Hair follicular keratinocyte (primary cell): ENCODE data around the gene ADGRL1. TPM values are rescaled to one million over a fixed set of nuclear protein-coding genes. Genes with fewer than 3 reads are reported as not detected.

ENCODE experiments used
- total RNA-seq: library from RNA; depleted of rRNA; stranded (reverse); fragments of >200 nt; gene quantifications from 2 replicates; pipeline ENCODE4 v1.2.3, GENCODE V29; 2015

The ADGRL1 gene
- total RNA-seq: 1.2 and 2.3 TPM in 2 replicates

DNA sequence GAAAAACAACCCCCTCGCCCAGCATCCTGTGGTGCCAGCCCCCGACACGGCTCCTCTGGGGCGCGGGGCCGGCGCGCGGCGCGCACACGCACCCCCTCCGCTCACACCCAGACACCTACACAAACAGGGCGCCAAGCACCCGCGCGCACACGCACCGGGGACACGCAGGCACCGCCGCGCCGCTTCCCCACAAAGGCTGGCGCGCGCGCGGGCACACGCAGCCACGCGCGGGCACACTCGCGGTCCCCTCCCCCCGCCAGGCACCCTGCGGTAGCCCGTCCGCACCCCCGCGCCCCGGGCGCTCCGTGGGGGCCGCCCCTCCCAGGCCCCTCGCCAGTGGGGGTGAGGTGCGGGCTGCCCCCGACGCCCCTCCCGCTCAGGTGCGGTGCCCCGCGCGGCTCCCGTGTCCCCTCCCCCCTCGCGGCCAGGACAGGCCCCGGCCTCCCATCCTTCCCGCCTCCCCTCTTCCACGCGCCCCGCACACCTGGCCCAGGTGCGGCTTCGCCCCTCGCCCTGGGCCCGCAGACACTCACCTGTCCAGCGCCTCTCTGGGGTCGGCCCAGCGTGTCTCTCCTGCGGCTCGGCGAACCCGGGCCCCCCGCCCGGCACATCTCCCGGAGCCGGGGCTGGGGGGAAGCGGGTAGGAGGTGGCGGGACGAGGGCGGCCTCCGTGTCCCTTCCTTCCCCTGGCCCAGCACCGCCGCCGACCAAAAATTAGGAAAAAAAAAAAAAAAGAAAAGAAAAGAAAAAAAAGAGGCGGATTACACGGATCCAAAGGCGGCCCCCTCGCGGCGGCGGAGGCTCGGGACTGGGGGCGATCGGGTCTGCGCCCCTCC is at the start of gene ADGRL1:
Gene ADGRL1, minus strand, starts transcription at position 718 of the 836 bp plus-strand sequence. CDS start 22,567 bp downstream, outside the sequence.

DNA sequence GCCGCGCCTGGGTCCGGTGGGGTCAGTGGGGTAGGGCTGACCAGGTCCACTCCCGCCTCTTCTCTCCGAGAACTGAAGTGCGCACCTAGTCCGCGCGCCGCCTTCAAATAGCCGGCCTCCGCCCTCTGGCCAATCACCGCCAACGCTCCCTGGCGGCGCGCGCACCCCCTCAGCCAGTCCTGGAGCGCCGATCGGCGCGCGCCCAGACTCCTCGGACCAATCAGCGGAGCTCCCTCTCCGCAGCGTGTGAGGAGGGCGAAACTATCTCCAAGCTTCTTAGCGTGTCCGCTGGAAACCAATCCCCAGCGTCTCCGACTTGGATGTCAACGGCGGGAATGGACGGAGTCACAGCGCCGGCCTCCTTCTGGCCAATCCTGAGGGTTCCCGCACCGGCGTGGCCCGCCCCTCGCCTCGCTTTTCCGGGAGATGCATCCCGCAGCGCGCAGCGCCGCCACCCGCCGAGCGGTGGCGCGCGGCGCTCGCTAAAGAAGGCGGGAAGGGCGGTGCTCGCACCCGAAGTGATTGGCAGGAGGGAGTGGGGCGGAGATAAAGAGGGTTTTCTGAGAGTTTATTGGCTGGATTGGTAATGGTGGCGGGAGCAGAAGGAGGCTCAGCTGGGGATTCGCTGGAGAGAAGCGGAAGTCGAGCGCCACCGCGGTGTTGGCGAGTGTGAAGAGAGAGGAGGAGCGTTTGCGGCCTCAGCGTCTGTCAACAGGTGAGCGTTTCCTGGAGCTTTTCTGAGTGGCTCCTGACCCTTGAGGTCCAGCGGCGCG is 69.3 kb downstream of the ADGRL1 start, which contains the start of gene ASF1B:
Gene ASF1B, minus strand, starts transcription at position 81 of the 773 bp plus-strand sequence. CDS start 133 bp downstream, outside the sequence.

GRCh38 chr19:14117668-14118164 is 88.3 kb downstream of the ADGRL1 start, which contains the start of gene PRKACA:
TSS of gene PRKACA (minus strand) at chr19:14117762. CDS start at chr19:14117547, 215 bp downstream.

Other genes starting within 250 kb of the ADGRL1 start
- gene RFX1, start 199.8 kb downstream of the ADGRL1 start, total RNA-seq: 2.6 and 2.8 TPM in 2 replicates
- gene RLN3, start 178.0 kb downstream of the ADGRL1 start, total RNA-seq: not detected in 2 replicates
- 7.1 and 9.0 TPM in 2 replicates for gene IL27RA, start 174.4 kb downstream of the ADGRL1 start, total RNA-seq
- not detected in 2 replicates for gene PALM3, start 144.1 kb downstream of the ADGRL1 start, total RNA-seq
- gene MISP3, start 133.4 kb downstream of the ADGRL1 start, total RNA-seq: 0.08 and 1.5 TPM in 2 replicates
- not detected in 2 replicates for gene C19orf67, start 120.4 kb downstream of the ADGRL1 start, total RNA-seq
- 24.2 and 25.8 TPM in 2 replicates for gene SAMD1, start 115.4 kb downstream of the ADGRL1 start, total RNA-seq
- 32.6 and 36.2 TPM in 2 replicates for gene PRKACA, start 88.4 kb downstream of the ADGRL1 start, total RNA-seq
- 9.4 and 43.2 TPM in 2 replicates for gene ASF1B, start 69.6 kb downstream of the ADGRL1 start, total RNA-seq
- 2.7 and 8.9 TPM in 2 replicates for gene ADGRE5, start 175.3 kb upstream of the ADGRL1 start, total RNA-seq
- gene DDX39A, start 213.2 kb upstream of the ADGRL1 start, total RNA-seq: 103 and 202 TPM in 2 replicates
- gene PKN1, start 227.1 kb upstream of the ADGRL1 start, total RNA-seq: 5.6 and 6.9 TPM in 2 replicates